GM19463 (cell line): ENCODE data around the gene KAT8.
A peak's percentile ranks its signal among the peaks of the same experiment; 100 is the strongest.

Experiments
- ATAC-seq: cut with Tn5 transposase; IDR thresholded peaks from one replicate; pipeline ENCODE4 v1.9.1; 2021; ENCODE audit warnings: mild to moderate bottlenecking, moderate library complexity; ENCODE audit not compliant: unreplicated experiment

KAT8 gene

GRCh38 chr16:31117384-31118222 lies at the start of gene KAT8:
Gene KAT8 (plus strand): TSS chr16:31117664. CDS start chr16:31117682, 18 bp downstream.
- peak; percentile 82 for ATAC-seq

- no peak for ATAC-seq
These were observed 45.6 kb upstream of the KAT8 start for GRCh38 chr16:31071861-31072260.

- no peak for ATAC-seq
These were observed 44.8 kb upstream of the KAT8 start for GRCh38 chr16:31072540-31073141.

GRCh38 chr16:31073142-31073969 lies 44.1 kb upstream of the KAT8 start:
- peak; percentile 49 for ATAC-seq

GRCh38 chr16:31073970-31074813 lies 43.3 kb upstream of the KAT8 start, which contains the start of the genes ZNF646 and ZNF668:
Gene ZNF646 (plus strand): TSS chr16:31074422. CDS start chr16:31076325, 1,903 bp downstream.
Gene ZNF668 (minus strand): TSS chr16:31074240. CDS start chr16:31064459, 9,781 bp downstream.
- peak; percentile 68 for ATAC-seq

- no peak for ATAC-seq
These were observed 42.7 kb upstream of the KAT8 start for GRCh38 chr16:31074814-31075183.

GRCh38 chr16:31076319-31076718 lies 41.1 kb upstream of the KAT8 start:
- ATAC-seq = no peak

- ATAC-seq = no peak
These were observed 40.4 kb upstream of the KAT8 start for GRCh38 chr16:31077024-31077423.

- no peak for ATAC-seq
These were observed 39.7 kb upstream of the KAT8 start for GRCh38 chr16:31077592-31078396.

GRCh38 chr16:31078597-31079341 lies 38.7 kb upstream of the KAT8 start:
- ATAC-seq = no peak

GRCh38 chr16:31079342-31079944 lies 38.0 kb upstream of the KAT8 start:
- no peak for ATAC-seq

GRCh38 chr16:31080035-31080629 lies 37.3 kb upstream of the KAT8 start:
- no peak for ATAC-seq

- ATAC-seq = no peak
These were observed 36.6 kb upstream of the KAT8 start for GRCh38 chr16:31080756-31081419.

GRCh38 chr16:31081428-31082351 lies 35.8 kb upstream of the KAT8 start:
- no peak for ATAC-seq

- no peak for ATAC-seq
These were observed 35.0 kb upstream of the KAT8 start for GRCh38 chr16:31082368-31083045.

- ATAC-seq = no peak
These were observed 34.4 kb upstream of the KAT8 start for GRCh38 chr16:31083081-31083480.
